CD4-positive, alpha-beta T cell (primary cell): Measurements from ENCODE around the gene ZNF3. TPM values are rescaled to one million over a fixed set of nuclear protein-coding genes. Genes with fewer than 3 reads are reported as not detected.
A peak's percentile ranks its signal among the peaks of the same experiment; 100 is the strongest.

ENCODE experiments used
- ATAC-seq: fragments of 200-7000 bp; cut with Tn5 transposase; one replicate; pipeline ENCODE4 v1.10.0; 2022; ENCODE audit warnings: mild to moderate bottlenecking; ENCODE audit not compliant: poor library complexity
- CTCF ChIA-PET: fragments of 350-600 bp; sonication (Branson Sonifier 250); formaldehyde crosslinking; loops from one replicate; lab custom pipeline; 2021; ENCODE audit warnings: antibody characterized with exemption, inconsistent platforms; lab: Charles Lee
- POLR2A ChIA-PET: fragments of 350-600 bp; sonication (Branson Sonifier 250); formaldehyde crosslinking; loops from one replicate; lab custom pipeline; 2021; ENCODE audit warnings: antibody characterized with exemption, inconsistent platforms; lab: Charles Lee
- DNase-seq, 14 experiments: peaks; one replicate each; pipeline ENCODE4 v3.0.0-alpha.2; 2013 to 2020; ENCODE audit warnings: mixed read lengths in 2 of 14
- H3K27ac ChIP-seq, 2 donors: one replicate each; pipeline versions ENCODE4 v1.5.1 to v1.7.0; 2013; ENCODE audit warnings: low read length in 2 of 2, low read depth in 1 of 2, mild to moderate bottlenecking in 1 of 2
- H3K27me3 ChIP-seq, 2 experiments: 1 replicate in 1 of 2; 2 replicates in 1 of 2; pipeline versions ENCODE4 v1.6.1 to v1.7.0; 2013; ENCODE audit warnings: low read length in 2 of 2, control low read depth in 1 of 2, mild to moderate bottlenecking in 1 of 2, moderate library complexity in 1 of 2; ENCODE audit not compliant: insufficient read depth in 2 of 2, control insufficient read depth in 1 of 2
- H3K36me3 ChIP-seq: one replicate; pipeline ENCODE4 v1.6.1; 2013; ENCODE audit warnings: low read length, control low read depth; ENCODE audit not compliant: insufficient read depth
- H3K4me1 ChIP-seq: one replicate; pipeline ENCODE4 v1.6.1; 2013; ENCODE audit warnings: low read length, control low read depth; ENCODE audit not compliant: insufficient read depth
- H3K4me3 ChIP-seq: one replicate; pipeline ENCODE4 v1.5.1; 2013; ENCODE audit warnings: mild to moderate bottlenecking, low read length, moderate library complexity
- H3K9me3 ChIP-seq, 2 experiments: 1 replicate in 1 of 2; 2 replicates in 1 of 2; pipeline versions ENCODE4 v1.6.1 to v1.7.0; 2013; ENCODE audit warnings: low read length in 2 of 2, mild to moderate bottlenecking in 2 of 2, control low read depth in 1 of 2, moderate library complexity in 1 of 2; ENCODE audit not compliant: control insufficient read depth in 1 of 2, insufficient read depth in 1 of 2
- H3K27ac Mint-ChIP-seq: one replicate; pipeline ENCODE4 v1.8.0; 2020; ENCODE audit warnings: mixed read lengths
- H3K27me3 Mint-ChIP-seq: one replicate; pipeline ENCODE4 v1.8.0; 2021; ENCODE audit warnings: mixed read lengths
- H3K36me3 Mint-ChIP-seq: one replicate; pipeline ENCODE4 v1.8.0; 2021; ENCODE audit warnings: low read depth, mixed read lengths
- H3K4me1 Mint-ChIP-seq: one replicate; pipeline ENCODE4 v1.8.0; 2021; ENCODE audit warnings: low read depth, mixed read lengths
- H3K4me3 Mint-ChIP-seq: one replicate; pipeline ENCODE4 v1.8.0; 2020; ENCODE audit warnings: mild to moderate bottlenecking, mixed read lengths
- H3K9me3 Mint-ChIP-seq: one replicate; pipeline ENCODE4 v1.8.0; 2020; ENCODE audit warnings: mixed read lengths
- CTCF ChIP-seq: fragments of 200-600 bp; IDR thresholded peaks from one replicate; pipeline ENCODE4 v1.8.0; 2022; ENCODE audit warnings: antibody characterized with exemption, mild to moderate bottlenecking
- intact Hi-C, 2 experiments: fragments of 100-400 bp; cut with DNase I in 1 of 2; cut with micrococcal nuclease in 1 of 2; formaldehyde crosslinking; loops; one replicate each; pipeline versions ENCODE4 v1.15.1 to v1.9.0; 2023 to 2025; cut with DNase I, micrococcal nuclease
- total RNA-seq, 174 experiments: library from RNA in 2 of 174; stranded (reverse) in 2 of 174; gene quantifications; one replicate each; pipeline ENCODE4 v1.2.3 and lab custom pipeline; 2021 to 2026

Gene ZNF3
- total RNA-seq, 2 experiments from 2014 or later = 38.3 to 40.3 TPM

GRCh38 chr7:100093498-100093897 is 12.0 kb upstream of the ZNF3 start:
- Mint-ChIP-seq H3K36me3 (peaks cover 92% of the 10 kb centered on the region), H3K9me3 (no peaks in the 10 kb centered on the region), H3K27me3 (no peaks in the 10 kb centered on the region), H3K4me3 (no peak overlapping the region), H3K27ac (no peak overlapping the region), H3K4me1 (peaks cover 37% of the 10 kb centered on the region)
- CTCF ChIA-PET = no interaction called here
- Histone ChIP-seq H3K4me3 (no peak overlapping the region), H3K36me3 (peaks cover 82% of the 10 kb centered on the region), H3K4me1 (peaks cover 20% of the 10 kb centered on the region), H3K27me3 (no peaks in the 10 kb centered on the region), H3K27ac (no peak overlapping the region), H3K9me3 (no peaks in the 10 kb centered on the region)
- intact Hi-C loops = no loop called here
- POLR2A ChIA-PET = no interaction called here
- TF ChIP-seq CTCF = no peak
- ATAC-seq = no peak
- no peak for DNase-seq

- ATAC-seq (no peak), DNase-seq (no peak)
- POLR2A ChIA-PET = interaction anchor here (1.8 kb wide), 1 partner anchor 8 kb away, joined by 6 read pairs; the partner anchor contains the start of genes AP4M1 and MCM7
- no peak overlapping the region for H3K4me3 ChIP-seq
- Mint-ChIP-seq H3K4me1 (peaks cover 35% of the 10 kb centered on the region), H3K27me3 (no peaks in the 10 kb centered on the region), H3K4me3 (no peak overlapping the region), H3K27ac (no peak overlapping the region), H3K9me3 (no peaks in the 10 kb centered on the region), H3K36me3 (peaks cover 87% of the 10 kb centered on the region)
- no peaks in the 10 kb centered on the region for H3K27me3 ChIP-seq
- intact Hi-C loops = no loop called here
- TF ChIP-seq CTCF = no peak
- H3K36me3 ChIP-seq = peaks cover 77% of the 10 kb centered on the region
- H3K9me3 ChIP-seq = no peaks in the 10 kb centered on the region
- H3K4me1 ChIP-seq = peaks cover 22% of the 10 kb centered on the region
- no peak overlapping the region for H3K27ac ChIP-seq
- CTCF ChIA-PET = no interaction called here
Measured at GRCh38 chr7:100093054-100093453, 11.5 kb upstream of the ZNF3 start.

GRCh38 chr7:100091411-100092181 is 10.1 kb upstream of the ZNF3 start:
- no peaks in the 10 kb centered on the region for H3K9me3 ChIP-seq
- no peaks in the 10 kb centered on the region for H3K27me3 ChIP-seq
- no peaks in the 10 kb centered on the region for H3K9me3 Mint-ChIP-seq
- H3K27ac ChIP-seq = no peak overlapping the region
- ChIA-PET POLR2A (interaction anchor here (1.8 kb wide), 1 partner anchor 9 kb away, joined by 6 read pairs; the partner anchor contains the start of genes AP4M1 and MCM7), CTCF (interaction anchor here (1.6 kb wide), 1 partner anchor 39 kb away, joined by 5 read pairs; no protein-coding TSS in a partner anchor)
- no peak overlapping the region for H3K4me3 ChIP-seq
- no peak for DNase-seq
- TF ChIP-seq CTCF = no peak
- H3K4me1 Mint-ChIP-seq = peaks cover 25% of the 10 kb centered on the region
- peak overlapping the region; percentile 66 for H3K4me3 Mint-ChIP-seq
- no peak for ATAC-seq
- intact Hi-C loops = no loop called here
- peaks cover 24% of the 10 kb centered on the region for H3K4me1 ChIP-seq
- no peaks in the 10 kb centered on the region for H3K27me3 Mint-ChIP-seq
- peaks cover 64% of the 10 kb centered on the region for H3K36me3 ChIP-seq
- peaks cover 73% of the 10 kb centered on the region for H3K36me3 Mint-ChIP-seq
- peak overlapping the region; percentile 36 for H3K27ac Mint-ChIP-seq
